Globus pallidus (tissue), 1 donor: ENCODE measurements around the gene ZNF296.

Experiments
- DNase-seq: peaks from one replicate; pipeline ENCODE4 v3.0.0-alpha.2; 2015; ENCODE audit warnings: low spot score

The ZNF296 gene

GRCh38 chr19:45082170-45082569, 5.9 kb upstream of the ZNF296 start:
- no peak for DNase-seq

DNA sequence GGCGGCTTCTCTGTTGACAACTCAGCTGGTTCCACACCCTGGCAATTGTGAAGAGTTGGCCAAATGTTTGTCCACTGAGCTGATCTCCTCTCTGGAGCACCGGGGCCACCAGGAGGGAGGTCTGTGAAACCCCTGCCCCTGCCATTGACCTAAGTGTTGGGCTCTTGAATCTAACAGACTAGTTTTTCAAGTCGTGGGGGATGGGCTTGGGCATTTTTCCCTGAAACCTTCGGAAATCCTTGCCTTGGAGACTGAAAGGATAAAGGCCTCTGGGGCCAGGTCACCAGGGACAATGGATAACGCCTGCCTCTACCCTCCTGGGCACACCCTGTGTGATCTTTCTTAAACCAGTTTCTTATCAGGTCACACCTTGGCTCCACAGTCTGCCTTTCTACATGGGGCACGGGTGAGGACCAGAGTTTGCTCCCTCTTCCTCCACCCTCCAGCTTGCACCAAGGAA, 3.7 kb upstream of the ZNF296 start:
- DNase-seq: no peak

- no peak for DNase-seq
These were observed 3.0 kb upstream of the ZNF296 start, which contains the start of gene GEMIN7 for GRCh38 chr19:45079063-45079910. Gene GEMIN7 (plus strand): TSS chr19:45079260. CDS start chr19:45090115, 10,855 bp downstream.

- no peak for DNase-seq
These were observed 2.2 kb upstream of the ZNF296 start for GRCh38 chr19:45078390-45079062.

GRCh38 chr19:45076851-45077730, 813 bp upstream of the ZNF296 start:
- no peak for DNase-seq

- DNase-seq: peak; percentile 59
These were observed 813 bp downstream of the ZNF296 start for GRCh38 chr19:45075301-45076028.

DNA sequence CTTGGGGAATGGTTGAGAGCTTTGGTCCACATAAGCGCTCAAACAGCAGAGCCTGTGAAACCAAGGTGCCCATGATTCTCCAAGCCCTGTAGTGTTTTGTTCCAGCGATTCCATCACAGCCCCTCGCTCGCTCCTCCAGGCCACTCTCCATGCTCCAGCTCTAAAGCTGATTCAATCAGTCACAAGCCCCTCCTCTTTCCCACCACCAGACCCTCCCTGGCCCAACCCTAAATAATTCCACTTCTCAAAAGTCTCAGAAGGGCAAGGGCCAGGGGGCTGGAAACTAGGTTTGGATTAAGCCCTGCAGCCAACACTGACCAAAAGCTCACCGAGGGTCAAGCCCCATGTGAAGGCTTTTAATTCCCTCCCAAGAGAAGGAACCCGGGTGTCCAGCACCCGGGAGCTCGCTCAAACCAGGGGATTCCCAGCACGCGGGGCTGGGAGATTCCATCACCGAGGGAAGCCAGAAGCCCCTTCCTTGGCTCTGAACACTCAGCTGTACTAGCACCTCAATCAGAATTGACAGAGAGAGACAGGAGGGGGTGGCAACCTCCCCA, 1.5 kb downstream of the ZNF296 start:
- no peak for DNase-seq

DNA sequence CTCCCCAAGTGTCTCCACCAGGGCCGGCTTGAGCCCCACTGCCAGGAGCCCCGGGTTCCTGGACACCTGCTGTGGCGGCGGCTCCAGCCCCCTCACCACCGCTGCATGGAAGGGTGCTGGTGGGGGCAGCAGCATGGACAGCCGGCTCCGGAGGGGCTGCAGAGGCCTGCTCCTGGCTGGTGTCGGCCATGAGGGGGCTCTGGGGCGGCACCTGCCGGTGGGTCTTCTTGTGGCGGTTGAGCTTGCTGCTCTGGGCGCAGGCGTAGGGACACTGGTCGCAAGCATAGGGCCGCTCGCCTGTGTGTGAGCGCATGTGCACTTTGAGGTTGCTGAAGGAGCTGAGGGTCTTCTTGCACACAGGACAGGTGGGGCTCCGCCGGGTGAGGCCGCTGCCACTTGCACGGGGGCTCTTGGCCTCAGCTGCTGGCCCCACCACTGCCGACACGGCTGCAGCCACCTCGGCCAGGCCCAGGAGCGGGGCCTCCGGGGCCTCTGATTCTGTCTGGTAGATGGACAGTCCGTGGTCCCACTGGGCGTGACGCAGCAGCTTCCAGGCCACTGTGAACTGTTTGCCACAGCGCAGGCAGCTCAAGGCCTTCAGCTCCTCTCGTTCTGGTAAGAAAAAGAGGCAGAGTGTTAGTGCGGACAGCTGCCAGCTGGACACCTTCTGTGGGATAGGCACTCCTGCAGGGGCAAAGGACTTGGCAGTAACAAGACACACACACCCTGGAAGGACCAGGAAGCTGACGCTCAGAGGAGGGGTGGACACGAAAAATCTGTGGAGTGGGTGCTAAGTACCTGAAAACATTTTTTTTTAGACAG, 4.1 kb downstream of the ZNF296 start:
- DNase-seq: no peak

DNA sequence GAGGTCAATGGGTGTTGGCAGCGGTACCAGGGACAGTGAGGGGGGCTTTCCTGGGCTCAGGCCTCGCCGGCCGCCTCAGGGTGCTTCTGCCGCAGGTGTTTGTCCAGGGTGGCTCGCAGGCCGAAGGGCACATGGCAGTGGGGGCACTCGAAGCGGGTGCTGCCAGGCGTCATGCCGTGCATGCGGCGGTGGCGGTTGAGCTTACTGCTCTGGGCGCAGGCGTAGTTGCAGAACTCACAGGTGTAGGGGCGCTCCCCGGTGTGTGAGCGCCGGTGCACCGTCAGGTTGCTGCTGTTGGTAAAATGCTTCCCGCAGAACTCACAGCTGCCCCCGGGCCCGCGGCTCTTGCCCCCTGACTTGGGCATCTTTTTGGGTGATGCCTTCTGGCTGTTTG, 4.7 kb downstream of the ZNF296 start:
- DNase-seq: no peak

DNA sequence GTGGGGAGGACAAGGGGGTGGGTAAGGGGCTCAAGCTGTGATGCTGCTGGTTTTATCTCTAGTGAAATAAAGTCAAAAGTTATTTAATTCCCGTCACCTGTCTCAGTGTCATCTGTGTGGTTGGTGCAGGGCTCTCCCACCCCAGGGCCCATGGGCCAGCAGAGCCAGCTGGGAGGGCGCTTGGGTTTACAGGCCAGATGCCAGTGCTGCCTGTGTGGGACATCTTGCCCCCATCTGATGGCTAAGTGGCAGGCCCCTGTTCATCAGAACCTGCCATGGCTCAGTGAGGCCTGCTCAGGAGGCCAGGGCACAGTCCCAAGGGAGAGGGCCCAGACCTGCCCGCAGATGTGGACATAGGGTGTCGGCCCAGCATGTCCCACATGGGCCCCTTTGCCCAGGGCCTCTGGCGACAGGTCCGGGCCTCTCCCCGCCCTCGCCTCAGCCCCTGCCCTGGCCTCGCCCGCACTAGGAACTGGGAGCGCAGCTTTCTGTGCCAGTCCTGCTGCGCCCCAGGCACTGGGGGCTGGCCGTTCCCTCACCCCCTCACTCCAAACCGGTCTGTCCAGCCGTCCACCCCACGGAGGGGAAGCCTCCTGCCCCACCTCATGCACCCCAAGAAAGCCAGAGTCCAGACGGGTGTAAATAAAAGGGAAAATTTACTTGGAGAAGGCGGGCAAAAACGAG, 5.3 kb downstream of the ZNF296 start:
- no peak for DNase-seq

DNA sequence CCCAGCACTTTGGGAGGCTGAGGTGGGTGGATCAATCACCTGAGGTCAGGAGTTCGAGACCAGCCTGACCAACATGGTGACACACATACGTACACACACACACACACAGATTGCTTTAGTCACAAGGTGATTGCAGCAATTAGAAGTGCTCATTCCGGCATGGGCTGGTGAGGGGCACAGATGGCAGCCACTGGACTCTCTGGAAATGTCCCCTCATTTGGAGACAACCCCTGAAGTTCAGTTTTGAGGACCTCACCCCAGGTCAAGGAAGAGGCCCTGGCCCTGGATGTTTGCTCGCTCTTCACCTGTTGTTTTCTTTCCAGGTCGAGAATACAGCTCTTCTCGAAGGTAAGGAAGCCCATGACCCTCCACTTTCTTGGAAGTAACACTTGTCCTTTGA, 6.1 kb downstream of the ZNF296 start:
- DNase-seq: no peak

DNA sequence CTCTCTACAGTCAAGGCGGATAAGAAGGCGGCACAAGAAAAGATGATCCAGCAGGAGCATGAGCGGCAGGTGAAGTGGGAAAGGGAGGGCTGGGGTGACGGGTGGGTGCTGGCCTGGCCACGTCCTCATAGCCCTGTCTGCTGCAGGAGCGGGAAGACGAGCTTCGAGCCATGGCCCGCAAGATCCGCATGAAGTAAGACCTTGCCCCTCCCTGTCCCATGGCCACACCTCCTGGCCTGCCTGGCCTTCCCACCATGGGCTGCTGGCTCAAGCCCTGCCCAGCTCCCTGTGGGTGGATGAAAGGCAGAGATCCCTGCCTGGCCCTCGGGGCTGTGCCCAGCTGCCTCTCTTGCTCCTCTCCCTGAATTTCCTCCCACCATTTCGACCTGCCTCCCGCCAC, 7.2 kb downstream of the ZNF296 start:
- no peak for DNase-seq

GRCh38 chr19:45068041-45068440, 8.2 kb downstream of the ZNF296 start:
- no peak for DNase-seq

DNA sequence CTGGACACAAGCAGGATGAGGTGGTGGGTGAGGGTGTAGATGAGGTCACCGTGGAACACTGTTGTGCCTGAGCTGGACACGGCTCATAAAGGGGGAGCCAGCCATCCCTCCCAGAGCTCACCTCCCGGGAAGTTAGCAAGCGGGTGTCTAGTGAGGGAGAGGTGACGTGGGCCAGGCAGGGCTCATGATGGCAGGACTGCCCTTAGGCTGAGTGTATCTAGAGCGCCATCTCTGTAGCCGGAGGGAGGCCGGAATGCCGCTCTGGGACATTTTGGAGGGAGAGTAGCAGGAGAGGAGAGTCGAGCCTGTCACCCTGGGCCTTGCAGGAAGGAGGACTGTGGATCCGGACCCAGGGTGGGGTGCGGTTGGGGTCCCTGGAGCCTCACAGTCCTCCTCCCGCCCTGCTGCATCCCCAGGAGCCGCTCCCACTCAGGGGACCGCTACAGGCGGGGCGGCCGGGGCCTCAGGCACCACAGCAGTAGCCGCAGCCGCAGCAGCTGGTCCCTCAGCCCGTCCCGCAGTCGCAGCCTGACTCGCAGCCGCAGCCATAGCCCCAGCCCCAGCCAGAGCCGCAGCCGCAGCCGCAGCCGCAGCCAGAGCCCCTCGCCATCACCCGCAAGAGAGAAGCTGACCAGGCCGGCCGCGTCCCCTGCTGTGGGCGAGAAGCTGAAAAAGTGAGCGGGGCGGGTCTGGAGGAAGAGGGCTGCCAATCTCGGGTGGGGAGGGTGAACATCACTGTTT, 9.2 kb downstream of the ZNF296 start:
- no peak for DNase-seq

DNA sequence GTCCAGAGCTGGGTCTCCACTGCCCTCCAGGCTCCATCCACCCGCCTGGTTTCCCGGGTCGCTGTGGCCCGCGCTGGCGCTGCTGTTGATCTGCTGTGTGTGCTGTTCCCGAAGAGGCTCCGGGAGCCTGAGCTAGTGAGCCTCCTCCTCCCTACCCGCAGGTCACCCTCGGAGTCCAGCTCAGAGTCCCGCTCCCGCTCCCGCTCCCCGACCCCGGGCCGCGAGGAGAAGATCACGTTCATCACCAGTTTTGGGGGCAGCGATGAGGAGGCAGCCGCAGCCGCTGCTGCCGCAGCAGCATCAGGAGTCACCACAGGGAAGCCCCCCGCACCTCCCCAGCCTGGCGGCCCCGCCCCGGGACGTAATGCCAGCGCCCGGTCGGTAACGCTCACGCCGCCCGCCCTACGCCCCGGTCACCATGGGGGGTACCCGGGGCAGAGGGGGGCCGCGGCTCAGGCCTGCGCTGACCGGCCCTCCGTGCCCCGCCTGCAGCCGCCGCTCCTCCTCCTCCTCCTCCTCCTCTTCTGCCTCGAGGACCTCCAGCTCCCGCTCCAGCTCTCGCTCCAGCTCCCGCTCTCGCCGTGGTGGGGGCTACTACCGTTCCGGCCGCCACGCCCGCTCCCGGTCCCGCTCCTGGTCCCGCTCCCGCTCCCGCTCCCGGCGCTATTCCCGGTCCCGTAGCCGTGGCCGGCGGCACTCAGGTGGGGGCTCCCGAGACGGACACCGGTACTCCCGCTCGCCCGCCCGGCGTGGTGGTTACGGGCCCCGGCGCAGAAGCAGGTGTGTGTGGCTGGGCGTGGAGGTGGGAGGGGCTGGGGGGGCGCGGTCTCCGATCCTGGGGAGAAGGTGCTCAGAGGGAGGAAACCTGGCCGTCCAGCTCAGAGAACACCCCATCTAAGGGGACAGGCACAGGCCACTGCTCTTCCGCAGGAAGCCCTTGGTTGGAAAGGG, 12.2 kb downstream of the ZNF296 start:
- DNase-seq: no peak

DNA sequence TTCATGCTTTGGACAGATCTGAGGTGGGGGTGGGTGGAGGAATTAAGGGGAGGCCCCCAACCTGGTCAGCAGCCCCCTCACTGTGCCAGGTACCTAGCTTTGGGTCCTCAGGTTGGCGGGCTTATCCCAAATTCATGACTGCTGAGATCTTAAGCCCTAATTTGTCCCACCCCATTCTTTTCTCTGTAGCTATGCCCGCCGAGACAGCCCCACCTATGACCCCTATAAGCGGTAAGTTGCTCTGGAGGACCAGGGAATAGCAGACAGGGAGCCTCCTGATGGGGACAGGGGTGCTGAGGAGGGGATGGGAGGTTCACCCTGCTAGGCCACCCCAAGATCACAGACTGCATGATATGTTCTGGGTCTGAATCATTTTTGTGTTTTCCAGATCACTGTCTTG, 14.3 kb downstream of the ZNF296 start:
- no peak for DNase-seq

DNA sequence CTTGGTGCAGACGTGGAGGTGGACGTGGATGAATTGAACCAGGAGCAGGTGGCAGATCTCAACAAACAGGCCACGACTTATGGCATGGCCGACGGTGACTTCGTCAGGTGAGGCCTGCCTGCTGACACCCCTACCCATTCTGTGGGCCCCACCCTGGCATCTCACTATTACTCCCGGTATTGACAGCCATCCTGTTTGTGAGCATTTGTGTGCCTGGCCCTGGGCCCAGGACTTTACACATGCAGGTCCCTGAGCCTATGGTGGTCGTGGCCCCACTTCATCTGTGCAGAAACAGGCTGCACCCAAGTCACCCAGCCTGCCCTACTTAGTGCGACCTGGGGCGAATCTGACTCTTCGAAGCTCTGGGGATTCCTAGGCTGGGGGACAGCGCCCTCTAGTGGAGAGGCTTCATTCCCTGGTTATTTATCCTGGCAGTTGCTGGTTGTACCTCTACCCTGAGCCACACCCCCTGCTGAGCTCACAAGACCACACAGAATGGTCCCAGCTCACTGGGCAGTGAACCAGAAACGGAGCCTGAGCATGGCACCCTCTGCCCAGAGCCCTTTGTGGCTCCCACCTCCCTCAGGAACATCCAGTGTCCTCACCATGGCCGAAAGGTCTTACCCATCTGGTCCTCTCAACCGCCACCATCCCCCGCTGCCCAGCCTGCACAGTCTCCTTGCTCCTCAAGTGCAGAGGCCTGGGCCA, 16.9 kb downstream of the ZNF296 start:
- peak; percentile 79 for DNase-seq
